ENCODE data around the gene PBXIP1.
"Not testable (repeated sequence)": the region's sequence is repeated elsewhere in the genome, so short reads cannot be mapped to it uniquely, and the experiment has no call there.

PBXIP1 gene, protein sequence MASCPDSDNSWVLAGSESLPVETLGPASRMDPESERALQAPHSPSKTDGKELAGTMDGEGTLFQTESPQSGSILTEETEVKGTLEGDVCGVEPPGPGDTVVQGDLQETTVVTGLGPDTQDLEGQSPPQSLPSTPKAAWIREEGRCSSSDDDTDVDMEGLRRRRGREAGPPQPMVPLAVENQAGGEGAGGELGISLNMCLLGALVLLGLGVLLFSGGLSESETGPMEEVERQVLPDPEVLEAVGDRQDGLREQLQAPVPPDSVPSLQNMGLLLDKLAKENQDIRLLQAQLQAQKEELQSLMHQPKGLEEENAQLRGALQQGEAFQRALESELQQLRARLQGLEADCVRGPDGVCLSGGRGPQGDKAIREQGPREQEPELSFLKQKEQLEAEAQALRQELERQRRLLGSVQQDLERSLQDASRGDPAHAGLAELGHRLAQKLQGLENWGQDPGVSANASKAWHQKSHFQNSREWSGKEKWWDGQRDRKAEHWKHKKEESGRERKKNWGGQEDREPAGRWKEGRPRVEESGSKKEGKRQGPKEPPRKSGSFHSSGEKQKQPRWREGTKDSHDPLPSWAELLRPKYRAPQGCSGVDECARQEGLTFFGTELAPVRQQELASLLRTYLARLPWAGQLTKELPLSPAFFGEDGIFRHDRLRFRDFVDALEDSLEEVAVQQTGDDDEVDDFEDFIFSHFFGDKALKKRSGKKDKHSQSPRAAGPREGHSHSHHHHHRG

DNA sequence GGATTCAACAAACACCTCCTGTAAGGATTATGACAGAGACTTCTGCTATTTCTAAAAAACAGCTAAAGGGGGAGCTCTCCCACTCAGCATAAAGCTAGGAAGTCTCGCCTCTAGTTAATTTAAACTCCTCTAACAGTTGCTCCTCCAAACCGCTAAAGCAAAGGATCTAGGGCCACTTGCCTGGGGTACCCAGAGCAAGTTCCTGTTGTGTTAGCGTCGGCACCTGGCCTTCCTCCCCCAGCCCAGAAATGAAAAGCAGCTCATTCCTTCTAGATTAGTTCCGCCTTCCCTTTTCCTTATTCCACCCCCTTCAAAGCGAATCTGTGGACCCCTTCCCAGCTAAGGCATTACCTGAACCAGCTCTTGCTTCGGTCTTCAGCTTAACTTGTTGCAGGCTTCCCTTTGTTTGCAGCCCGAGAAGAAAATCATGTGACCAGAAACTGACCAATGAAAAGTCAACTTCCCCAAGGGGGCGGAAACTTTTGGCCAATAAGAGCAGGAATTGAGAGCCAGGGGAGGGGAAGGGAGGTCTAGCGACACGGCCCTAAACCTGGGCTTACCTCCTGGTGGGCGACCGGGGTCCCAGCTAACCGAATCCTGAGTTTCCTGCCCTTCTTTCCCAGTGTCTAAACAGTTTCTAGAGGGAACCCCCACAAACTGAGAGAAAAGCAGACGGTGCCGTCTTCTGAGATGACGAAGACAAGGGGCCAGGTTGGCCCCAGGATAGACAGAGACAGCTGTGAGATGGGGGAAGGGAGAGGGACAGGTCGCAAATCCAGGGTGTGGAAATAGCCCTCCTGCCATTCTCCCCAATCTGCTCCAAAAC is at the start of gene PBXIP1:
TSS of gene PBXIP1 (minus strand) at position 382 of the 826 bp plus-strand sequence. CDS start 2,378 bp downstream, outside the sequence.
- peak; percentile 83 for DNase-seq

DNA sequence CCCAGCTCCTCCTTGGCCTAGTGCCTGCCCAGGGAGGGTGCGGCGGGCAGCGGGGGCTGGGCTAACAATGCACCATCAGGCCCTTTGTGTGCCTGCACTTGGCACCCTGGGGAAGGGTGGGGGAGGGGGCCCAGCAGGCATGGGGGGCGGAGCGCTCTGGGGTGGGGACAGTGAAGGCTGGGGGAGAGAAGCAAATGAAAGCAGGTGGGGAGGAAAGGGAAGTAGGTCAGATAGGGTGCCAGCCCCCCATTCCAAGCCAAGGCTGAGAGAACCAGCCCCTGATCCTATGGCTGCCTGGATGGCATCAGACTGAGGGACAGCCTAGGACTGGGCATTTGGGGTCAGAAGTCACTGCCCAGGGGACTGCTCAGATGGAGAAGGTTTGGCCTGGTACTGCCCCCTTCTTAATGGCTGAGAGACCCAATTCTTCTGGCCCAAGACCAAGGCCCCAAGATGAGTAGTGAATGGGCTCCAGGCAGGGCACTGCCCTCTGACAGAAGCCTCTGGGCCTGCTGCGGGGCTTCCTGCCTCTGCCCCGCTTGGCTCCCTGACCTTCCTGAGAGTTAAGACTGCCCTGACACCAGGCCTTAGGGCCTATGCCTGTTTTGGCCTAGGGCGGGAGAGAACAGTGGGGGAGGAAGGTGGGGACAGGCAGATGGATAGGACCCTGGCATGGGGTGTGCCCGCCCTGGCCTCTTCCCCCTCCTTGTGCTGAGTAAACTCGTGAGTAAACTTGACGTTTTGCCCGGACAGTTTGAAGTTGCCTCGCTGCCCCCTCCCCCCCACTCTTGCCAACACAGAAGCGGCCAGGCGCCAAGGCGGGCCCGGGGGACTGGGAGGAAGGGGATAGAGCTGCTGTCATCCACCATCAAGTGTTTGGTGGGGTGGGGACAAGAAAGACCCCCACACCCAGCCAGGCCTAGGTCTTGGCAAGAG is 49.4 kb upstream of the PBXIP1 start:
- no peak for DNase-seq

DNA sequence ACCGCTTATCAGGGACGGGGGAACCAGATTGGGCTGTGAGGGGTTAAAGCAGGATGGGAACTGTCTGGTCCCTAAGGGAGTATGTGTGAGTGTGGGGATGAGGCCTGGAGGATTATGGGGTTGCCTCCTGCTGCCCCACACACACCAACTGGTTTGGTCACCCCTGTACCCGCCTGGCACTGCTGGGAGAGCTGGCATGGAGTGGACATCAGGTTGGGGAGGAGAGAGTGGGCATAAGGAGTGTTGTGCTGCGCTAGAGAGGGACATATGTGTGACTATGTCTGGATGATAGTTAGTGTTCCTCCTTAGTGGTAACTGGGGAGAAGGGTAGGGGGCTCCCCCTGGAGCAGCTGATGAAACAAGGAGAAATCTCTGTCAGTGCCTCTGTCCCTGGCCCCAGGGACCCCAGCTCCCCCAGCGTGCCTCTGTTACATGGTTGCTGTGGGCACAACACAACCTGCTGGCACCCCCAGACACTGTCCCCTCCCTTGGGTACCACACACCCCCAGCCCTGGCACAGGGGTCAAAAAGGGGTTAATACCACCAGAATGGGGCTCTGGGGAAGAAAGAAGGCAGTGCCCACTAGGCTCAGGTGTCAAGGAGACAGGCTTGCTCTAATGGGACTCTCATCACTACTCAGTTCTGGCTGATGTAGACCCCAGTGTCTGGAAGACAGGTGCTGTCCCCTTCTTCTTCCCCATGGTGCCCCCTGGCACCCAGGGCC is 48.6 kb upstream of the PBXIP1 start:
- DNase-seq: no peak

DNA sequence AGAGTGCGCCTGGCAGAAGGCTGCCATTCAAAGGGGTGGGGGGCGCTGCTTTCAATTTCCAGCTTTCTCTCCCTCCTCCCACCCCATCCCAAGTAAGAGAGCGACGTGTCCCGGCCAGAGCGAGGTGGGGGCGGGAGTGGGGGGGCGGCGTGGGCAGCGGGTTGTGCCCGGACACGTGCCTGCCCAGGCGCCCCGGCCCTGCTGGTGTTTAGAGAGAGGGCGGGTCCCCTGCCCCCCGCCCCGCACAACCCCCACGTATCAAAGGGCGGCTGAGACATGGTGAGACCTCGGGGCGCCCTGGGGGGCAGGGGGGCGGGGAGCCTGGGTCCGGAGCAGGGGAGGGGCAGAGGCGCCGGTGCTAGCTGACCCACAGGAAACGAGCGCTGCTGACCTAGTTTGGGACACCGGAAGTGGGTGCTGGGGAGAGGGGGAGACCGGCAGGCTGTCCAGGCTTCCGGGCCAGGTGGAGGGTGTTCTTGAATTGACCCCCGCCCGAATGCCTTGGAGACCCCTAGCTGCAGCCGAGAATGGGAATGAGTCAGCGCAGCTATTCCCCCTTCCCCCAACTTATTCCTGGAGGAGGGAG is 48.0 kb upstream of the PBXIP1 start:
- DNase-seq: no peak

DNA sequence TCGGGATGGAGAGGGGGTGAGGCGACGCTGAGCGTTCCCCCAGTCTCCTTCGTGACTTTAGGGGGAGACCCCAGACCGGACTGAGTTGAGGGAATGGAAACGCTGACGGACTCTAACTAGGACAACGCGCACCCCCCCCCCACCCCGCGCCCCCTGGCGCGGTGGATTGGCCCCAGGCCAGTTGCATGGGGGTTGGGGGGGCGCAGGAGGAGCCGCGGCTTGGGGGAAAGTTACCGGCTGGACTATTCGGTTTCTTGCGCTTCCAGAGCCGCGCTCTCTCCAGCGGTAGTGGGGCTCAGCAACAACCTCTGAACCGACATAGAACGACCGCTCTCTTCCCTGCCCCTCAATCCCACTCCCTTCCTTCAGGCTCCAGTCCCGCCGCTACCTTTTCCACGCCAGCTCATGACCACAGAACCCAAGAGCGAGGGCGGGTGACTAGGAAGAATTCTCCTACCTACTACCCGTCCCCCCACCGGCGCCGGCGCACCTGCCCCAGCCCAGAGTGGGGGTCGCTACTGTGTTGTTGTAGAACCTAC is 47.4 kb upstream of the PBXIP1 start:
- no peak for DNase-seq

DNA sequence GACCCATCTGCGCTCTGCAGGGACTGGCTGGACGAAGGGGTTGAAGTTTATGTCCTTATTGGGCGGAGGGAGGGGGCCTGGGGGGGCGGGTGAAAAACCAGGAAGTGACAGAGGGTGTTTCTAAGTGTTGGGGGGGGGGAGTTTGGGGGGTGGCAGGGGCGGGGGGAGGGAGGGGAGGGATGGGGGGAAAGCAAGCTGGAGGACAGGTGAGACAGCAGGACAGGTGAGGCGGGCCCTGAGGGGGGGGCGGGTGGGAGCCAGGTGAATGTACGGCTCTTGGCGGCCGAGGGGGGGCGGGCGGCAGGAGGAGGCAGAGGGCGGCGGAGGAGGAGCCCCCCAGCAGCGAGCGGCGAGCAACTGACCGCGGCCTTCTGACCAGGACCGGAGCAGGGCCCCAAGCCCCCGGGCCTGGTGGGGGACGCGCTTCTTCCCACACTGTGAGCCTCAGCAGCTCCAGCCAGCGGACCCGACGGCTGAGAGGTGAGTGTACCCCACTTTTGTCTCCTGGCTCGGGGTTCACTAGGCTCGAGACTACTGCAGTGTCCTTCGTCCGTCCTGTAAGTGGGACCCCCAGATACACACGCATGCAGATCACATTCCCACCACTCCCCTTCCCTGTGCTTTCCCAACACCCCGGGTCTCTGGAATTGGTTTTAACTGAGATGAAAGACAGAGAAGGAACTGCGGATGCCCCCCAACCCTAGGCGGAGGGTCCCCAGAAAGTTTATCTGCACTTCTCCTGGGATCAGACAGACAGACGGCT is 46.7 kb upstream of the PBXIP1 start, which contains the start of gene ZBTB7B:
TSS of gene ZBTB7B (plus strand) at position 339 of the 763 bp plus-strand sequence. CDS start 11,859 bp downstream, outside the sequence.
- no peak for DNase-seq

DNA sequence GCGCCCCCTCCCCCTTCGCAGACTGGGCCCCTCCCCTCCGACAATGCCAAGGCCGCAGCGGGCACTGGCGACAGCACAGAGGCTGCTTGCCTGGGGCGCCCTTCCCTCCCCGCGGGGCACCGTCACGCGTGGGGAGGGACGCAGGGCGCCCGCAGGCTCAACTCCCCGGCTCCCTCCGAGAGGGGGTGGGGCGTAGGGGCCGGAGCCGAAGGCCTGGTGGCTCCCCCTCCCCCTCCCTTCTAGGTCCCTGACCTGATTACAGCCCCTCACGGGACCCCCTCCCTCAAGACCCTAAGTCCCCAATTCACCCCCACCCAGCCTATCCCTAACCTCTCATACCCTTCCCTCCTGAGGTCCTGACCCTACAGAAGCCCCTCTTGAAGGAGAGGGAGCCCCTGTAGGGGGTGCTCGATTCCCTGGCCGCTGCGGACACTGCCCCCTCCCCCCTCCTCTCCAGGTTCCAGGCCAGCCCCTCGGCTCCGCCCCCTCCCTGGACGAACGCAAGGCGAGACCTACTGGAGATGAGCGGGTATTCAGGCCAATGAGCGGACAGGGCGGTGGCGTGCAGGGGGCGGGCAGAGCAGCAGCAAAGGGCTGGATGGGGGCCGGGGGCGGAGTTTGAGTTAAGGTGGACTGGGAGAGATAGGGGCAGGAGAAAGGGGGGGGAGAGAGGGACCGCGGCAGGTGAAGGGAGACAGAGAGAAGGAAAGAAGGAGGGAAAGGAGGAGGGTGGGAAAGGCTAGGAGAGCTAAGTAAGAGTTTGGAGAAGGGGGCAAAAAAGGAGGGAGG is 46.0 kb upstream of the PBXIP1 start:
- peak; percentile 95 for DNase-seq

DNA sequence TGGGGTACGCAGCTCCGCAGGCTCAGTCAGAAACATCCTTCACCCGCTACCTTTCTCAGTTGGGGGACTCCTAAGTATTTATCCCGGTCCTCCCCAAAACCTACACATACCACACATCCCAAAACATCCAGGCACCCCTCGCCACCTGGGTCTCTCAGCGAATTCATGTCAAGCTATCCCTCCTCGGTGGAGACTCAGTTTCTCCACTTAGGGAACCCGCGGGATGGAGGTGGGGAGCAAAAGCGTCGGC is 45.5 kb upstream of the PBXIP1 start:
- no peak for DNase-seq

DNA sequence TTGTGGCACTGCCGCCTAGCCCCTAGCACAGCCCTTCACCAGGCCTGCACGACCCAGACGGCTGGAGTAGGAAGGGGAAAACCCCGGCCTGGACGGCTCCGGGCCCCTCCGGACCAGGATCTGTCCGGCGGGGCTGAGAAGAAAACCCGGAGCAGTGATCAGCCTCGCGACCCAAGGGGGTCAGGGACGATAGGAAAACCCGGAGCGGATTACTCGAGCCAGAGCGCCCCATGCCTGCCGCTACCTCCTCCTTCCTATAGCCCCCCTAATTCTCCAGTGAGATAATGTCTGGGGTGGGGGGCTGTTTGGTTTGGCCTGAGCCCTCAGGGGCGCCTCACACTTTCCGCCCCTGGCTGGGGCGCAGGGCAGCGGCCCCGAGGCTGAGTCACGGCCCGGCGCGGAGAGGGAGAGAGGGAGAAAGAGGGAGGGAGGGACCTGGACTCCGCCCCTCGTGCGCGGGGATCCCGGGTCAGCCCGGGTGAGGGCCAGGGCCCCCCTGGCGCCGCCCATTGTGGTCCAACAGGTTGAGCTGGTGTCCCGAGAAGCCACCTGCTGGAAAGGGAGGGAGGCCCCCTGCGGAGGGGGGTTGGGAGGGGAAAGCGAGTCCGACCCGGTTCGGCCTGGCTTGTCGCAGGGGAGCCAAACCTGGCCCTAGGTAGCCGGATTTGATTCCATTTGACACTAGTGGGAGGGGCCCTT is 45.0 kb upstream of the PBXIP1 start:
- peak; percentile 93 for DNase-seq

DNA sequence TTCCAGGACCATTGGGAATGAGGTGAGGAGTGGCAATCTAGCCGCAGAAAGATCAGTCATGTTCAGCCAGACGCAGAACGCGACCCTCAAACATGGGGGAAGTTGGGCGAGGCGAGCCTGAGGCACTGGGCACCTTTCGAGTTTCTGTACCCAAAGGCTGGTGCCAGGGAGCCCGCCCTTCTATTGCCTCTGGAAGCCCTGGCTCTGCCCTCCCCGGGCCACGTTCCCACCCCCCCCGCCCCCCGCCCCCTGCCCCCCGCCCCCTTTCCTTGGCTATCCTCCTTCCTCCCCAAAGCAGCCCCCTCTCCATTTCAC is 44.5 kb upstream of the PBXIP1 start:
- DNase-seq: peak; percentile 83

DNA sequence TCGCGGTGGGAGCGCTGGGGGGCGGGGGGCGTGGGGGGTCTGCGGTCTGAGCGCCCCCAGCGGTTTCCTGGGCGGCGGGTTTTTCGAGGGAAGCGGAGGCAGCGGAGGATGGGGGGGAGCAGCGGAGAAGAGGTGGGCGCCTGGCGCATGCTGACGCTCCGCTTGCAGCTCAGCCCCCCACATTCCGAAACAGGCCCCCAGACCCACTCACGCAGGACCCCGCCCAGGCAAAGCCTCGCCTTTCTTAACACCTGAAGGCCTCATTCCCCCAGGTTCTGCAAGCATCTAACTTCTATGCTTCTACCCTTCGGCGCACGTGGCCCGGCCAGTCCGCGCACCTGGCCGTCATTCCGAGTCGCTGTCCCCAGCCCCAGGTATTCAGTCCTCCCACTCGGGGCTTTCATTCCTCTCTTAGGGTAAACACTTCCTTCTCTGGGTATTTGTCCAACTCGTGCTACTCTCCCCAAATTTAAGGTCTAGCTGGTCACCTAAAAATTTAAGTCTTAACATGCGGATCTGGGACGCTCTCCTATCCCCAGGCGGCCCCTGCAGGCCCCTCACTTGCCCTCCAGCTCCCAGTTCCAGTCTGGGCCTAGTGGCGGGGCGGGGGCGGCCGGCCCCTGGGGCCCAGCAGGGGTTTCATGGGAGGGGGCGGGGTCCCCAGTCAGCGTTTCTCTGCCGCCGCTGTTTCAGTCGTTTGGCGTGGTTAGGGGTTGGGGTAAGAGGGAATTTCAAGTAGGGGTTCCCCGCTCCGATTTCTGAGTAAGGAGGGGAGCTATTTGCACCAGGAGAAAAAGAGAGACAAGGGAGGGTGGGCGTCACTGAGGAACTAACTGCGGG is 43.9 kb upstream of the PBXIP1 start:
- DNase-seq: peak; percentile 83

DNA sequence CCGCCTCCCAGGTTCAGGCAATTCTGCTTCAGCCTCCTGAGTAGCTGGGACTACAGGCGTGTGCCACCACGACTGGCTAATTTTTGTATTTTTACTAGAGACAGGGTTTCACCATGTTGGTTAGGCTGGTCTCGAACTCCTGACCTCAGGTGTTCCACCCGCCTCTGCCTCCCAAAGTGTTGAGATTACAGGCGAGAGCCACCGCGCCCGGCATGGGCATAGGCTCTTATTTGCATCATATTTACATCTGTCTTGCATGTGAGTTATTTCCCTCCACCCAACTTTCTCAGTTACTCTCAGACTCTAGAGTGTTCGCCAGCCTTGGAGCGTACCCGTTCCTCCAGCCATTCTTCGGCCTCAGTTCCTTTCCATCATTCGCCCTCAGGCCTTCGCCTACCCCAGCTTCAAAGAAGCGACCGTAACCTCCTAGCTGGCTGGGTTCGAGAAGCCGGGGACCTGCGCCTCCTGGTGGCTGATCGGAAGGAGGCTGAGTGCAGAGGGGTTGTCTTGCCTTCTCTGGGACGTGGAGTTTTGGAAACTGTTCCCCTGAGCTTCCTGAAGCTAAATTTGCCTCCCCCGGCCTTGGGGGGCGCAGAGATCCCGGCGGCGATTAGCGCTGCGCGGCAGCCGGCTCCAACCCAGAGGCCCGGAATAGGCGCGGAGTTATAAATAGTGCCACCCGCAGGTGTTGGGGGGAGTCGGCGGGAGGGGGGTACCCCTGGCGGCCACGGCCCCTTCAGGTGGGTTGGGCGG is 43.1 kb upstream of the PBXIP1 start:
- DNase-seq: peak; percentile 84

DNA sequence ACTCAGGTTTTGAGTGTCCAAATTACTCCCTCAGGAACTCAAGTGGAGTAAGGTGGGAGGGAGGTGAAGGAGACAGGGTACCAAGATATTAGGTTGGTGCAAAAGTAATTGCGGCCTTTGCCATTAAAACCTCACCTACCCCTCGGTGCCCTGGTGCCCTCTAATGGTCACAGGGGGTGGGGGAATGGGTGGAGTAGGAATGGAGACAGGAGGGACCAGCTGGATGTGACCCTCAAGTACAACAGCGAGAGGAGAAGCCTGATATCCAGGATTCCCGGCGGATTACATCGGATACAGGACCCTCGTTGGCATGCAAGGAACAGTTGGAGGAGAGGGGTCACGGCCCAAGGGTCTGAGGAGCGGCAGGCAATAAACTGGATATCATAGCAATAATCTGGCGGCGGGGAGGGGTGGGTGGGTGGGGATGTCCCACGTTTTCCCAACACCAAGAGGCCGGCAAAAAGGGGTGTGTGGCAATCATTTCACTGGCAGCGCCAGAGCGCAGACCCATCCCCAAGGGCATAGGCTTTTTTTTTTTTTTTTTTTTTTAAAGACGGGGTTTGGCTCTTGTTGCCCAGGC is 42.4 kb upstream of the PBXIP1 start:
- DNase-seq: no peak

DNA sequence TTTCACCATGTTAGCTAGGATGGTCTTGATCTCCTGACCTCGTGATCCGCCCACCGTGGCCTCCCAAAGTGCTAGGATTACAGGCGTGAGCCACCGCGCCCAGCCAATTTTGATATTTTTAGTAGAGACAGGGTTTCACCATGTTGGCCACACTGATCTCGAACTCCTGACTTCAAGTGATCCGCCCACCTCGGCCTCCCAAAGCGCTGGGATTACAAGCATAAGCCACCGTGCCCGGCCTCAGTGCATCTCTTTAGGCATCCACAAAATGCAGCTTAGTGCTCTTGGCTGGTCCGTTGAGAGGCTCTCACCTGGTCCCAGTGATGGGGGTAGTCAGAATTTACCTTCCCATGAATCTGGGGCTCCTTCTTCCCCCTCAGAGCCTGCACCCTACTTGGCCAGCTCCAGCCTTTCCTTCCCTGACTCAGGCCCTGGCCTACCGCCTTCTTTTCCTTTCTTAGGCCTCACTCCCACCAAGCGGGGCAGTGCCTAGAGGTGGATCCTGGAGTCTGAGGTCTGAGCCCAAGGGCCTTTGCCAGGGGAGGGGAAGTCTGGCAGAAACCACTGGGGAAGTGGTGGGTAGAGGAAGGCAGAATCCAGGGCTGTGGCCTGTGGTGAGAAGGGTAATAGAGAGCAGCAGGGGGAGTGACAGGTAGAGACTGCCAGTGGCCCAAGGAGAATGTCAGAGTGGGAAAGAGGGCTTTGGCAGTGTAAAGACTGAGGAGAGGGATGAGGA is 41.2 kb upstream of the PBXIP1 start:
- DNase-seq: no peak

DNA sequence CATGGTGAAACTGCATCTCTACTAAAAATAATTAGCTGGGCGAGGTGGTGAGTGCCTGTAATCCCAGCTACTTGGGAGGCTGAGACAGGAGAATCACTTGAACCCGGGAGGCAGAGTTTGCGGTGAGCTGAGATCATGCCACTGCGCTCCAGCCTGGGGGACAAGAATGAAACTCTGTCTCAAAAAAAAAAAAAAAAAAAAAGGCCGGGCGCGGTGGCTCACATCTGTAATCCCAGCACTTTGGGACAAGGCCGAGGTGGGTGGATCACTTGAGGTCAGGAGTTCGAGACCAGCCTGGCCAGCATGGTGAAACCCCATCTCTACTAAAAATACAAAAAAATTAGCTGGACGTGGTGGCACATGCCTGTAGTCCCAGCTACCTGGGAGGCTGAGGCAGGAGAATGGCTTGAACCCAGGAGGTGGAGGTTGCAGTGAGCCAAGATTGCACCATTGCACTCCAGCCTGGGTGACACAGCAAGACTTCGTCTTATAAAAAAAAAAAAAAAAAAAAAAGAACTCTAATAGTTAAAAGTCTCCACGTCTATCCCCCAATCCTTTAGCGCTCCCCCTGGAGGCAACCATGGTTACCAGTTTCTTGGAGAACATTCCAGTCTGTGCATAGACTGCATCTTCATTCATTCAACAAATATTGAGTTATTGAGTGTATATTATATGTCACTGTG is 39.5 kb upstream of the PBXIP1 start:
- not testable (repeated sequence) for DNase-seq

All from KG1 (cell line).